Left kidney (tissue), 2 donors: ENCODE data around the gene LHX2. TPM values are rescaled to one million over a fixed set of nuclear protein-coding genes. Genes with fewer than 3 reads are reported as not detected.

Source experiments
- DNase-seq: peaks from one replicate; pipeline ENCODE4 v3.0.0-alpha.2; 2013
- polyA plus RNA-seq: library from polyadenylated mRNA; unstranded; fragments of 120-200 nt; gene quantifications from one replicate; pipeline ENCODE4 v1.2.1, GENCODE V29; 2013; ENCODE audit not compliant: insufficient read length

Gene LHX2
- polyA plus RNA-seq, 1 donor = 0.28 TPM

- no peak for DNase-seq
These were observed 20.7 kb downstream of the LHX2 start for GRCh38 chr9:124032247-124032646.

GRCh38 chr9:124033348-124033747, 21.8 kb downstream of the LHX2 start:
- no peak for DNase-seq

- no peak for DNase-seq
These were observed 22.4 kb downstream of the LHX2 start for GRCh38 chr9:124033967-124034366.

- no peak for DNase-seq
These were observed 23.6 kb downstream of the LHX2 start for GRCh38 chr9:124035001-124035650.

- no peak for DNase-seq
These were observed 25.0 kb downstream of the LHX2 start for GRCh38 chr9:124036578-124036977.

- no peak for DNase-seq
These were observed 26.2 kb downstream of the LHX2 start for GRCh38 chr9:124037790-124038189.

GRCh38 chr9:124038239-124038638, 26.7 kb downstream of the LHX2 start:
- no peak for DNase-seq

- DNase-seq = no peak
These were observed 27.4 kb downstream of the LHX2 start for GRCh38 chr9:124038790-124039633.

- no peak for DNase-seq
These were observed 28.8 kb downstream of the LHX2 start for GRCh38 chr9:124040186-124040931.

- no peak for DNase-seq
These were observed 29.6 kb downstream of the LHX2 start for GRCh38 chr9:124040935-124041816.

- no peak for DNase-seq
These were observed 30.2 kb downstream of the LHX2 start for GRCh38 chr9:124041817-124042116.

- DNase-seq = no peak
These were observed 30.7 kb downstream of the LHX2 start for GRCh38 chr9:124042201-124042721.

- no peak for DNase-seq
These were observed 32.9 kb downstream of the LHX2 start for GRCh38 chr9:124044448-124044847.

GRCh38 chr9:124045076-124045829, 33.7 kb downstream of the LHX2 start:
- DNase-seq = no peak

GRCh38 chr9:124045830-124046177, 34.2 kb downstream of the LHX2 start:
- no peak for DNase-seq

- DNase-seq = no peak
These were observed 34.6 kb downstream of the LHX2 start for GRCh38 chr9:124046189-124046588.

- no peak for DNase-seq
These were observed 35.7 kb downstream of the LHX2 start for GRCh38 chr9:124047251-124047672.

GRCh38 chr9:124050955-124051354, 39.4 kb downstream of the LHX2 start:
- DNase-seq = no peak

GRCh38 chr9:124052401-124052800, 40.8 kb downstream of the LHX2 start:
- no peak for DNase-seq

GRCh38 chr9:124054582-124055227, 43.1 kb downstream of the LHX2 start:
- DNase-seq = no peak
